GM10847 (cell line): ENCODE data around the gene HSDL1.

Experiments
- POLR2A ChIP-seq: IDR thresholded peaks from 2 replicates; pipeline ENCODE4 v1.6.1; 2011; ENCODE audit not compliant: insufficient read length; ENCODE audit errors: extremely low read depth

HSDL1 gene

GRCh38 chr16:84085773-84086172, 59.2 kb downstream of the HSDL1 start:
- no peak for TF ChIP-seq POLR2A

- TF ChIP-seq POLR2A: no peak
These were observed 59.7 kb downstream of the HSDL1 start for GRCh38 chr16:84085271-84085667.

- no peak for TF ChIP-seq POLR2A
These were observed 60.3 kb downstream of the HSDL1 start for GRCh38 chr16:84084570-84085270.

DNA sequence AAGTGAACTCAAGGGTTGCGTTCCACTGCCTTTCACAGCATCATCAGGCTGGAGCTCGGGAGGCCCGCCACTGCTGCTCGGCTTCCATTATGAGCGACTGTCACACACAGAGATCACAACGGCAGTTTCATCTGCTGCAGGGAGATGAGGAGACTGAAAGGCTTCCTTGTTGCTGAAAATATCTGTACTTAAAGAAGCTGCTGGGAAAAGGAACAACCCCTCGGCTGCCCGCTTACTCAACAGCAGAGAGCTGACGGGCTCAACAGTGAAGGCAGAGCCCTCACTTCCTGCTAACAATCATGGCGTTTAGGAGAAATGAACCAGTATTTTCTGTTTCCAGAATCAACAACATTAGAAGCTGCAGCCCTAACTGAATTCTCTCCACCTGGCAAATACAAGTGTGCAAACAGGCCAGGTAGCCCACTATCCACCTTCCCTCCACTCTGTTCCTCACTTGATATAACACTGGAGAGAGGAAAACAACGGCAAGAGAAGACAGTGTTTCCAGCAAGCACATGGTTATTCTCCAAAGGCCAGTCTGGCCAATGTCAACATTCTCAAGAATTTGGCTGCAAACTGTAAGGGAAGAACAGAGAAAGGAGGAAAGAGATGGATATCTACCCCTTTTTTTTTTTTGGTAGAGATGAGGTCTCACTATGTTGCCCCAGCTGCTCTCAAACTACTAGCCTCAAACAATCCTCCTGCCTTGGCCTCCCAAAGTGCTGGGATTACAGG, 62.0 kb downstream of the HSDL1 start:
- TF ChIP-seq POLR2A: no peak

DNA sequence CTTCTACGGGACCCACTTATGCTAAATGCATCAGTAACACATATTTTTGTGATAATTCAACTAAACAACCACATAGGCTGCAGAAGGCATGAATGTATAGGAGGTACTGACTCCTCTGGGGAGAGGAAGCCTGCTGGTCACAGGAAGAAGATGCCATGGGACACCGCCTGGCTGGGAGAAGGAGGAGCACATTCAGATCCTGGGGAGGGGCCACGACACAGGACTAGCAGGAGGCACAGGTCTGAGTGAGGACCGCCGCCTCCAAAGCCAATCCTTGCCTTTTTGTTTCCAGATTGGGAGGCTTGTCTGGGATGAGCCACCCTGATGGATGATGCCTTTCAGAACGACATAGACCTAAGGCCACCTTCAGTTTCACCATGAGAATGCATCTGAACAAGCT, 62.9 kb downstream of the HSDL1 start:
- no peak for TF ChIP-seq POLR2A

- no peak for TF ChIP-seq POLR2A
These were observed 63.5 kb downstream of the HSDL1 start for GRCh38 chr16:84081446-84081989.

- TF ChIP-seq POLR2A: no peak
These were observed 64.2 kb downstream of the HSDL1 start for GRCh38 chr16:84080813-84081212.

GRCh38 chr16:84080378-84080777, 64.6 kb downstream of the HSDL1 start:
- TF ChIP-seq POLR2A: no peak

- TF ChIP-seq POLR2A: no peak
These were observed 65.3 kb downstream of the HSDL1 start for GRCh38 chr16:84079664-84080063.

GRCh38 chr16:84075376-84075775, 69.6 kb downstream of the HSDL1 start:
- no peak for TF ChIP-seq POLR2A

DNA sequence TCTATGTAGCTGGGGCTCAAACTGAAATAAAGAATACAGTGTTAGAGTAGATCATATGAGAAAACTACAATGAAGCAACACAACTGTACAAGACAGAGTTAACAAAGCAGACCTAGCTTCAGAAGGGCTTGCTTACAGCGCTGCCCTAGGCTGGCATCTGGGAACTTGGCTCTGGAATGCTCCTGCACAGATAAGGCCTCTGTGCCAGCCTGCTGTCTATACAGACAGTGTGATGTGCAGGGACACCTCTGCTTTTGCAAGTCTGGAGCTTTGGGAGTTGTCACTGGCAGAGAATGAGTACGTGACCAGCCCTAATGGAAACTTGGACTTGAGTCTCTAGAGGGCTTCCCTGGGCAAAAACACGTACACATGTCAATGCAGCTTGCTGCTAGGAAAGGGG, 70.3 kb downstream of the HSDL1 start:
- TF ChIP-seq POLR2A: no peak
